ENCODE data around the gene RNF181.

DNA sequence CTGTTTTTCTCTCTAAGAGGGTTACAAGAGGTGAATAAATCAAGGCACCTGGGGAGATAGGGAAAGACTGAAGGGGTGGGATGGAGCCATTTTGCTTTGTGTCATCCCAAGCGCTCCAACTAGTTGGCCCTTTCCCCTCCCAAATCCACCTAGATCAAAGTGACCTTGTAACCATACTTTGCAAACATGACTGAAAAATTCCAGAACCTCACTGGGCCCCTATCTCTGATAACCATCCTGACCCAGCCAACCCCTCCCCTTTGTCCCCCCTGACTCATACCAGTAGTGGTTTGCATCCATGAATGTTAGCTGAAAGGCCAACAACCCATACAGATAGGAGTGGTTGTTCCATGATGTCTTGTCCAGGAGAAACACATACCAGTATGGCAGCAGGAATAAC lies 37.4 kb upstream of the RNF181 start:
- TF ChIP-seq POLR2A (IDR thresholded peaks at IDR 0.05): no peak
- no peak for TF ChIP-seq POLR2AphosphoS5 (IDR thresholded peaks at IDR 0.05)
- TF ChIP-seq, protein P1, sequence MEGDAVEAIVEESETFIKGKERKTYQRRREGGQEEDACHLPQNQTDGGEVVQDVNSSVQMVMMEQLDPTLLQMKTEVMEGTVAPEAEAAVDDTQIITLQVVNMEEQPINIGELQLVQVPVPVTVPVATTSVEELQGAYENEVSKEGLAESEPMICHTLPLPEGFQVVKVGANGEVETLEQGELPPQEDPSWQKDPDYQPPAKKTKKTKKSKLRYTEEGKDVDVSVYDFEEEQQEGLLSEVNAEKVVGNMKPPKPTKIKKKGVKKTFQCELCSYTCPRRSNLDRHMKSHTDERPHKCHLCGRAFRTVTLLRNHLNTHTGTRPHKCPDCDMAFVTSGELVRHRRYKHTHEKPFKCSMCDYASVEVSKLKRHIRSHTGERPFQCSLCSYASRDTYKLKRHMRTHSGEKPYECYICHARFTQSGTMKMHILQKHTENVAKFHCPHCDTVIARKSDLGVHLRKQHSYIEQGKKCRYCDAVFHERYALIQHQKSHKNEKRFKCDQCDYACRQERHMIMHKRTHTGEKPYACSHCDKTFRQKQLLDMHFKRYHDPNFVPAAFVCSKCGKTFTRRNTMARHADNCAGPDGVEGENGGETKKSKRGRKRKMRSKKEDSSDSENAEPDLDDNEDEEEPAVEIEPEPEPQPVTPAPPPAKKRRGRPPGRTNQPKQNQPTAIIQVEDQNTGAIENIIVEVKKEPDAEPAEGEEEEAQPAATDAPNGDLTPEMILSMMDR (IDR thresholded peaks at IDR 0.05): no peak
- no peak for TF ChIP-seq EP300 (IDR thresholded peaks at IDR 0.05)

All from suprapubic skin (tissue), 4 donors.